Myometrial cell (primary cell): ENCODE data around the gene TMEM25. TPM values are rescaled to one million over a fixed set of nuclear protein-coding genes. Genes with fewer than 3 reads are reported as not detected.

Experiments
- total RNA-seq: library from RNA; depleted of rRNA; stranded (reverse); fragments of >200 nt; gene quantifications from 2 replicates; pipeline ENCODE4 v1.2.3, GENCODE V29; 2015

The TMEM25 gene
- total RNA-seq, result 10.7 and 14.9 TPM in 2 replicates

GRCh38 chr11:118530683-118531596 is at the start of gene TMEM25:
TSS of gene TMEM25 (plus strand) at chr11:118531192. CDS start at chr11:118531802, 610 bp downstream.

GRCh38 chr11:118527109-118527508 is 3.9 kb upstream of the TMEM25 start, which contains the start of gene TTC36:
TSS of gene TTC36 (plus strand) at chr11:118527474. CDS start at chr11:118527495, 21 bp downstream.

DNA sequence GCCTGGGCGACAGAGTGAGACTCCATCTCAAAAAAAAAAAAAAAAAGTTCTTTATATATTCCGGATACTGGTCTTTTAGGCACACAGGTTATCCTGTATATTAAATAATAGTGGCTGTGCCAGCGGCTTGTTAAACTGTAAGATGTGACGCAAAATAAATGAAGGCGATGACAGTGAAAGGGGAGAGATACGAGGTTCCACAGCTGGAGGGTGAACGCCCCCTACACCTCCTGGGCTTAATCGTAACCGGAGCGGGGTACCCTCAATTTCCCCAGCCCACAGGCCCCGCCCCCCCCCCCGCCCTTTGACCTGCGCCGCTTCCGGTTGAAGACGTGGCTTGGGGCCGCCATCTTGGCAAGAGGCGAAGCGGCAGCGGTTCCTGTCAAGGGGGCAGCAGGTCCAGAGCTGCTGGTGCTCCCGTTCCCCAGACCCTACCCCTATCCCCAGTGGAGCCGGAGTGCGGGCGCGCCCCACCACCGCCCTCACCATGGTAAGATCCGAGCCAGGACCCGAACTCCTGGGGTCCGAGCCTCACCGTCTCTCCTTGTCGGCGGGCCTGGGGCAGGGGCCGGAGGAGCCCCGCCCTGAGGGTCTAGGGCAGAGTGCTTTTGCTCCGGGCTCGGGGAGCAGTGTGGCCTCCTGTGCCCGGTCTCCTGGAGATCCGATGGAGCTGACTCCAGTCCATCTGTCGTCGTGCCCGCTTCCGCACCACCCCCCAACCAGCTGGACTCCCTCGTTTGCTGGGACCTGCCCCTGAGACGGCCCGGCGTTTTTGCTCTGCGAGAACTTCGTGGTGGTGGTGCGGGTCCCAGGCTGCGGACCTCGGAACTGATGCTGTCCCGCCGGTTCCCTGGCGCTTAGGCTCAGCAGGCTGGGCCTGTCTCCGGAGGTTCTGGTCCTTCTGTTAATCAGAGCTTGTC is 41.3 kb downstream of the TMEM25 start, which contains the start of gene ARCN1:
Gene ARCN1, plus strand, starts transcription at position 349 of the 920 bp plus-strand sequence. Its CDS starts 139 bp downstream, at position 488.

Other genes with a start within 250 kb of the TMEM25 start
- not detected in 2 replicates for gene CD3E, start 226.5 kb upstream of the TMEM25 start, total RNA-seq
- not detected in 2 replicates for gene CD3D, start 188.5 kb upstream of the TMEM25 start, total RNA-seq
- gene CD3G, start 186.8 kb upstream of the TMEM25 start, total RNA-seq, result not detected in 2 replicates
- 41.2 and 50.5 TPM in 2 replicates for gene UBE4A, start 171.6 kb upstream of the TMEM25 start, total RNA-seq
- gene ATP5MG, start 129.6 kb upstream of the TMEM25 start, total RNA-seq, result 56.0 and 56.5 TPM in 2 replicates
- gene KMT2A, start 94.7 kb upstream of the TMEM25 start, total RNA-seq, result 9.8 and 29.6 TPM in 2 replicates
- not detected in 2 replicates for gene TTC36, start 3.7 kb upstream of the TMEM25 start, total RNA-seq
- 29.6 and 40.1 TPM in 2 replicates for gene IFT46, start 34.7 kb downstream of the TMEM25 start, total RNA-seq
- gene ARCN1, start 41.2 kb downstream of the TMEM25 start, total RNA-seq, result 171 and 191 TPM in 2 replicates
- 56.5 and 61.9 TPM in 2 replicates for gene PHLDB1, start 76.4 kb downstream of the TMEM25 start, total RNA-seq
- not detected in 2 replicates for gene TREH, start 148.5 kb downstream of the TMEM25 start, total RNA-seq